GM08714 (cell line): ENCODE results near the gene CCDC3.
"Not testable (repeated sequence)": the region's sequence is repeated elsewhere in the genome, so short reads cannot be mapped to it uniquely, and the experiment has no call there.

ENCODE experiments used
- H3K4me3 ChIP-seq: fragments of 200-500 bp; sonication (Bioruptor generic); 2 replicates; pipeline ENCODE4 v1.5.1; 2014; ENCODE audit warnings: mild to moderate bottlenecking, low read length, inconsistent platforms
- ZNF274 ChIP-seq: IDR thresholded peaks from 2 replicates; pipeline ENCODE4 v1.6.1; 2012; ENCODE audit warnings: mild to moderate bottlenecking, low read depth, low read length

Gene CCDC3

DNA sequence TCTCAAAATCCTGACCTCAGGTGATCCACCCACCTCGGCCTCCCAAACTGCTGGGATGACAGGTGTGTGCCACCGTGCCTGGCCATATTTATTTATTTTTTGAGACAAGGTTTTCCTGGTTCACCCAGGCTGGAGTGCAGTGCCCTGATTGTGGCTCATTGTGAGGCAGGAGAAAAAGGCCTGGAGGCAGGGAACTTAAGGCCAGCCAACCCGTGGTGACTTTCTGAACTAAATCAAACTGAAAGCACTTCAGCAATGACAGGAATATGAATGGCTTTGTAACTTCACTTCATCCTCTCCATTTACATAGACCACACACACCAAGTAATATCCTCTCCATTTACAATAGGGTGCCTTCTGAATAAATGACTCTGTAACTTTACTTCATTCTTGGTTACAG lies 124.4 kb downstream of the CCDC3 start:
- TF ChIP-seq ZNF274 = no peak
- H3K4me3 ChIP-seq = no peak overlapping the region

DNA sequence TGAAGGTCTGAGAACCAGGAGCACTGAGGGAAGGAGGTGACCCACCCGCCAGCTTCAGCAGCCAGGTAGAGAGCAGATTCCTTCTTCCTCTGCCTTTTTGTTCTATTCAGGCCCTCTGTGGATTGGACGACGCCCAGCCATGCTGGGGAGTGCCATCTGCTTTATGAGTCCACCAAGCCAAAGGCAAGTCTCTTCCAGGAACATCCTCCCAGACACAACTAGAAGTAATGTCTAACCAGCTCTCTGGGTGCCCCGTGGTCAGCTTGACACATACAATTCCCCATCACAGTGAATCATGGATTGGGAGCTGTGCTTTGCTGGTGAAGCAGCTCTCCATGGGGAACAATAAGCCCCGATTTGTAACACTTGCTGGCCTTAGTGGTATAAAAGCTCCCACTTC lies 125.2 kb downstream of the CCDC3 start:
- no peak for TF ChIP-seq ZNF274
- H3K4me3 ChIP-seq = no peak overlapping the region

DNA sequence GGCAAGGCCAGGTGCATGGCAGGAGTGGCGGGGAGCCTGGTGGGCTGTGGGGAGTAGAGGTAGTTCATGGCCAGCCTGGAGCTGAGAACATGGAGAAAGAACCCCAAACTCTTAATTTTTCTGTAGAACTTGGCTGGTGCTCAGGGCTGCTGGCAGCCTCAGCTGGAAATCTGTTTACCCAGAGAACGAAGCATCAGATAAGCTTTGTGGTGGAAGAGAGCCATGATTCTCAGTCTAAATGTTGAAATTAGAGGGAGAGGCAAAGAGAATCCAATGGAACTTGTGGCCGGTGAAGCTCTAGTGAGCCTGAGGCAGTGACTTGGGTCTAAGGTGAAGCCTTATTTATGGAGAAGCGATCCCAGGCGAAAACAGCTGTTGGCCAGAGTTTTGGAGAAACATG lies 126.4 kb downstream of the CCDC3 start:
- TF ChIP-seq ZNF274 = no peak

DNA sequence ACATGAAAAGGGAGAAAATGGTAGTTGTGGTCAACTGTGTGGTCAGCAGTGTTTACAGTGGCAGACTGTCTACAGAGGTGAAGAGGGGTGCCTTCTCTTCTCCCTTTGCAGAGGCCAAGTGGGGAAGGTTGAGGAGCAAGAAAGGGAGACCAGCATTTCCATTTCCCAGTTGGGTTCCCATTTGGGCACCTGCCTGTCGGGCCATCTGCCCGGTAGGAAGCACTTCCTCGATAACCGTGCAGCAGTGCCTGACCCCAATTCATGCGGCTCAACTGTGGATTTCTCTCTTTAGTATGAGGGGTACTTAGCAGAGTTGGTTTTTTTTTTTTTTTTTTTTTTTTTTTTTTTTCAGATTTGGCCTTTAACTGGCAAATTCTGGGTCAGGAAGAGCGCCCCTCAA lies 127.0 kb downstream of the CCDC3 start:
- TF ChIP-seq ZNF274 = no peak

More for the DNA sequence above, 126.4 kb downstream of the CCDC3 start:
- H3K4me3 ChIP-seq = no peak overlapping the region

DNA sequence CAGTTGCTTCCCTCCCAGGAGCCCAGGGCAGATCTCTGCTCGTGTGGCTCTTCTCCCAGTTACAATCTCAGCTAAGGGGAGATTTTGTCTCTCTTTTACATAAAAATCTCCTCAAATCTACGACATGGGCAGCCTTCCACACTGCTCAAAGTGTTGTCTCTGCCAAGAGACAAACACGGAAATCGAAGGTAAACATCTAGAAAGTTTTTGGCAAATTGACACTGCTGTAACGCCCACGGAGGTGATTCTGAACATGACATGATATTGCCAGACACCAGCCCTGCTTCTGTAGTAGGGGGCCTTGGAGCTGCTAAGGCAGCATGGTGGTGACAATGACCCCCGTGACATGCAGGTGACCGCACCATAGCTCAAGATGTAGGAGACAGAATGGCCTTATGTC lies 128.3 kb downstream of the CCDC3 start:
- no peak overlapping the region for H3K4me3 ChIP-seq
- no peak for TF ChIP-seq ZNF274

More for the DNA sequence above, 127.0 kb downstream of the CCDC3 start:
- no peak overlapping the region for H3K4me3 ChIP-seq

DNA sequence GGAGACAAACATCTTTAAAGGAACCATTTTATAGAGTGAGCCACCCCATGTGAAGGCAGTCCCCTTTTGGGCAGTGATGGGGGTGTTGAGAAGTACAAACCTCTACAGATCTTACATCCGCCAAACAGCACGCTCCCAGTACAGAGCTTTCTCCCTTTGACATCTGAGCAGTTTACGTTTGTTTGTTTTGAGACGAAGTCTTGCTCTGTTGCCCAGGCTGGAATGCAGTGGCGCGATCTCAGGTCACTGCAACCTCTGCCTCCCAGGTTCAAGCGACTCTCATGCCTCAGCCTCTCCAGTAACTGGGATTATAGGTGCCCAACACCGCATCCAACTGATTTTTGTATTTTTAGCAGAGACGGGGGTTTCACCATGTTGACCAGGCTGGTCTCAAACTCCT lies 128.9 kb downstream of the CCDC3 start:
- no peak for TF ChIP-seq ZNF274
- H3K4me3 ChIP-seq = no peak overlapping the region

DNA sequence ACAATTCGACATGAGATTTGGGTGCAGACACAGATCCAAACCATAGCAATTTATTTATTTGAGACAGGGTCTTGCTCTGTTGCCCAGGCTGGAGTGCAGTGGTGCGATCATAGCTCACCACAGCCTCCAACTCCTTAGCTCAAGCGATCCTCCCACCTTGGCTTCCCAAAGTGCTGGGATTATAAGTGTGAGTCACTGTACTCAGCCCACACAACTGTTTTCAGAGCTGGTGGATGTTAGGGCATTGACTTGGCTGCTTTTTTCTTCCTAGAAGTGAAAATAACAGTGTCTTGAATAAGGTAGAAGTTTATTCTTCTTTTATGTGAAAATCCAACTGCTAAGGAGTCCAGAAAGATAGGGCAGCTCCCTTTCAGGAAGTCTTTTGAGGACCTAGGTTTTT lies 132.1 kb downstream of the CCDC3 start:
- no peak overlapping the region for H3K4me3 ChIP-seq
- no peak for TF ChIP-seq ZNF274

DNA sequence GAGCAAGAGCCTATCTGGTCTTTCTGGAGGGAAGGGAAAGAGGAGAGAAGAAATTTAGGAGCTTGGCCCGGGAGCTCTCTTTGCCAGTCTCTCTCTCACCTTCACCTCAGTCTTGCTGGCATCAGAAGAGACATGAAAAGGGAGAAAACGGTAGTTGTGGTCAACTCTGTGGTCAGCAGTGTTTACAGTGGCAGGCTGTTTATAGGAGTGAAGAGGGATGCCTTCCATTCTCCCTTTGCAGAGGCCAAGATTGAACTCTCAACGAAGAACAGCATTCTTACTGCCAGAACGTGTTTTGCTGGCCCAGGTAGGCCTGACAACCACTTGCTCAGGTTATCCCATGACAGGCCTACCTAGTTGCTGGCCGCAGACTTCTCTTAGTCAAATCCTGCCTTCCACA lies 133.3 kb downstream of the CCDC3 start:
- no peak overlapping the region for H3K4me3 ChIP-seq
- no peak for TF ChIP-seq ZNF274

DNA sequence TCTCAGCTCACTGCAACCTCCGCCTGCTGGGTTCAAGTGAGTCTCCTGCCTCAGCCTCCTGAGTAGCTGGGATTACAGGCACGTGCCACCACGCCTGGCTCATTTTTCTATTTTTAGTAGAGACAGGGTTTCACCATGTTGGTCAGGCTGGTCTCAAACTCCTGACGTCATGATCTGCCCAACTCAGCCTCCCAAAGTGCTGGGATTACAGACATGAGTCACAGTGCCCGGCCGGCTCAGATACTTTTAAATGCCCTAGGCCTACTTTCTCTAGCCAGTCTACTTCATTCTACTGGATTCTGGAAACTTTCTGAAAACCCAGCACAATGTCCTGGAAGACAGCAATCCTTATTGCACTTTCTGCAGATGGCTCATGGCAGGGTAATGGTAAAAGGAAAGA lies 136.0 kb downstream of the CCDC3 start:
- not testable (repeated sequence) for H3K4me3 ChIP-seq

DNA sequence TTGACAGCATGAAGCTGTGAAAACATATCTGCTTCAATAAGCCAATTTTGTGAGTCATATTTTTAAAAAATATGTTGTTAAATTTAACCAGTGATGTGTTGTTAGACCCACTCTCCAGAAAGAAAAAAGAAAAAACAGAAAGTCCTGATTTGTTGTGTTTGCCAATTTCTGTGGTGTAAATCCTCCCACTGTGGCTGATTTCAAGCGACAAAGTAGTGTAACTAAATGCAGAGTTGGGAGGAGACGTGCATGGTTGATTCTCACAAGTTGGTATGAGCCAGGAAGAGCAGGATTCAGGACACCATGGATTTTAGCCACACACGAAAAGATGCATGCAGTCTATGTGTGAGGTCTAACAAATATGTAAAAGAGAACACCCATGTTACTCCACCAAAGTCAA lies 139.1 kb downstream of the CCDC3 start:
- no peak for TF ChIP-seq ZNF274
- H3K4me3 ChIP-seq = no peak overlapping the region

DNA sequence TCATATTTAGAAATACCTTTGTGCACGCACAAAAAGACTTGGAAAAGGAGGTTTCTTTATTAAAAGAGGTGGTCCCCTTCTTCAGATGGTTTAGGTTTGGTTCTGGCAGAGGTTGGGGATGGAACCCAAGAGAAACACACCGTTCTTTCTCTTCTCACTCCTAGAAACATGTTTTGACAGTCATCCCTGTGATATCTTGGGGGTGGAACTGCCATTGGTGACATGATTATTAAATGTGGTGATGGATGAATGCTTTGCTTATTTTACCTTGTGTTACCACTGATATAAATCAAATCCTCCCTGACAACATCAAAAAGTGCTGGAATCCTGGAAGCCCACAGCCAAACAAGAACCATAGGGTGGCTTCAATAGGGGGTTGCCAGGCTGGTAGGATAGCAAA lies 146.5 kb downstream of the CCDC3 start:
- TF ChIP-seq ZNF274 = no peak
- no peak overlapping the region for H3K4me3 ChIP-seq

DNA sequence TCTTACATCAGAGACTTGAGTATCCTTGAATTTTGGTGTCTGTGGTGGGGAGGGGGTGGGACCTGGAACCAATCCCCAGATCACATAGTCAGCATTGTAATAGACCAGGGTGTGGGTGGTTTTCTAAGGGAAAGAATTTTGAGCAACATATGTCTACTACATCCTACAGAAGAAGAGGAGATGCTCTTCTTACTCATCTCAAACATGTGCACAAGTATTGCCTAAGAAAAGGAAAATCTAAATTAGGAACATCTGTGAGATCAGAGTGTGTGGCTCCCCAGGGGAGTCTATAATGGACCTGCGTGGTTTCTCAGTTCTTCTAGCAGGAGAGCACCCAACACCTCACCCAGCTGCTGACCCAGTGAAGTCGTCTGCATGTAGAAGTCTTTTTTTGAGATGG lies 148.8 kb downstream of the CCDC3 start:
- no peak for TF ChIP-seq ZNF274
- H3K4me3 ChIP-seq = no peak overlapping the region

DNA sequence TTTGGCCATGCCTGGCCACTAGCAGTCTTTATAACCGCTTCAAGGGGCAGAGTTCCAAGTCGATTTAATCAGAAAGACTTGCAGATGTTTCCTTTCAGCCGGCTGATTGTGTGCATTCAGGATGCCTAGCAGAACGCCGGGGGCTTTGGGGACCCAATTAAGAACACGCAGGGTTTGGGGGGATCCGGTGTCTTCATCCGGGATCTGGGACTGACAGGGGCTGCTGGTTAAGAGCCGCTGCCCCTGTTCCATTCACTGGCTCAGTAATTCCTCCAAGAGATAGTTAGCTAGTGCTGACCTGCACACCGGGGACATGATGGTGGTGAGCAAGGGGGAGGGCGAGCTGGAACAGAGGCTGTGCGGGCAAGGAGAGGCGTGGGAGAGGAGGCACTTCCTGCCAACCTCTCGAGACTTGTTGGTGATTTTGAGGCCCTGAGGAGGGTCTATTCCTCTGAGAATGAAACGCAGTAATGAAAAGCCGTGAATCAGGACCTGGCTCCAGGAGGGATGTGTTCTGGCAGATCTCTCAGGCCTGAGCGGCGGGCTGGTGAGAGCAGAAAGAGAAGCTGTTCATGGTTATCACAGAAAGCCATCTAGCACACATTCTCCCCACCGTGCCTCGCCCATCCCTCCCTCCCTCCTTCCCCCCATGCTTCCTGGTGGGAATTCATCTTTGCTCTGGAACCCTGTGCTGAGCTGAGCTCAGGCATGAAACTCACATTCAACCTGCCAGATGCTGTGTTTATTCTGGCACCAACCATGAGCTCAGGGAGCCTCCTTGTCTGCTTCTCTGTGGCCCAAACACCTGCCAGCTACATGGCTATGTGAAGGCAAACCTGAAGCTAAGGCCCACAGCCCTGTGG lies 152.0 kb downstream of the CCDC3 start:
- no peak overlapping the region for H3K4me3 ChIP-seq
- no peak for TF ChIP-seq ZNF274

DNA sequence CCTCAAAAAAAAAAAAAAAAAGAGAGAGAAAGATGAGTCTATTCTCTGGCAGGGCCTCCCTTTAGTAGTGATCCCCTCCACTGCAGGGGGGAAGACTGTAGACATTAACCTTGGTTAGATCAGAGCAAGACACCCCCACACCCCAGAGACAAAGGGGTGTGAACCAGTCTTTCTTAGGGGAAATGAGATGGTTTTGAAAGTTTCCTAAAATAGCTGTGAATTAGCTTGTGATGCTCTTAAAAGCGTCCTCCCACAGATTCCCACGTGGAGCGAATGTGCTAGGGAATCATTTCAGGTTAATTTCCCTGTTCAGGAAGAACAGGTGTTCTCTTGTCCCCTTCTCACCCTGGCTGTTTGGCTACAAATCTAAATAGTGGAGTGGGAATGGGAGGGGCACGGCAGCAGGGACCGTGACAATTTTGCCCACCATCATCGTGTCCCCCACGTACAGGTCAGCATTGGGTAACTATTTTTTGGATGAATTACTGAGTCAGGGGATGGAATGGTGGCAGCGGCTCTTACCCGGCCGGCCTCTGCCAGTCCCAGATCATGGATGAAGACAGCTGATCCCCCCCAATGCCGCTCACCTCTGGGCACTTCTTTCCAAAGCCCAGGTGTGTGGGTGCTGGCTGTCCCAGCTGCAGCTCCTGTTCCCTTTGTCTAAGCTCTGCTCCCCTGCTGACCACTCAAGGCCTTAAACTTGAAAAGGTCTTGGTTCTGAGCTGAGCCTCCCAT lies 152.9 kb downstream of the CCDC3 start:
- no peak overlapping the region for H3K4me3 ChIP-seq
- no peak for TF ChIP-seq ZNF274

DNA sequence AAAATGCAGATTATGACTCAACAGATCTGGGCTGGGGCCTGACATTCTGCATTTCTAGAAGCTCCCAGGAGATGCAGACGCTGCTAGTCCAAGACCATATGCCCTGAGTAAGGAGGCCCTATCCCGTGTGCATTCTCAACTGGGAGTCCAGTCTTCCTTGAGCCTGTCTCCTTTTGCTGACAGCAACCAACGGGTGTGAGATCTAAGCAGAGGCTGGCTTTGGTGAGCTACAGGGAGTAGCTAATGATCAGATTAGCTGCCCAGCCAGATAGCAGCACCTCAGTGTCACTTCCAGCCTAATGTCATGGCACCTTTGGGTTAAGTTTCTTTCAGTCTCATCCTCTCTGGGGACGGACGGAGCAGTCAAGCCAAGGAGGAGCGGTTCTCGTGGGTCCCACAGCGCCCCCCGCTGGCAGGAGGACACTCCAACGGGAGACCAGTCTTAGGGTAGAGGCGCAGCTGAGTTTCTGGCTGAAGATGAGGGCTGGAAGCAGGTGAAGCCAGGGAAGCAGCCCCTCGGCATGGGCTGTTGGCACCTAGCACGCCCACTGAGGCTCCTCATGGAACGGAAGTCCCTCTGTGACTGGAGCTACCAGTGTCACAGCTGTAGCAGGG lies 154.0 kb downstream of the CCDC3 start:
- TF ChIP-seq ZNF274 = no peak
- H3K4me3 ChIP-seq = no peak overlapping the region

DNA sequence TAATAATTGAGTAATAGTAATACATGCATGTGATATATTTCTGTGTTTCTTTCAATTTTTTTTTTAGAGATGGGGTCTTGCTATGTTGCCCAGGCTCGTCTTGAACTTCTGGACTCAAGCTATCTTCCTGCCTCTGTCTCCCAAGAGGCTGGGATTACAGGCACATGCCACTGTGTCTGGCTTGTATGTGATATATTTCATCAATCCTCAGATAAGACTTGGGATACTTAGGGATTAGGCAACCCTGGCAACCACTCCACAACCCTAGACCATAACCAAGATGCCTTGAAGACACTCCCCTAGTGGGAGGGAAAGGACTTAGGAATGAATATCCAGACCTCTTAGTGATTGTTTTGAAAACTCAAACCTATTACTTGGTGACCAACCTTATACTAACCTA lies 154.8 kb downstream of the CCDC3 start:
- TF ChIP-seq ZNF274 = no peak
- no peak overlapping the region for H3K4me3 ChIP-seq
